Measurements from ENCODE around the gene PMEPA1.

The PMEPA1 gene

GRCh38 chr20:57711311-57711712, 1.5 kb upstream of the PMEPA1 start:
- DNase-seq: no peak

DNA sequence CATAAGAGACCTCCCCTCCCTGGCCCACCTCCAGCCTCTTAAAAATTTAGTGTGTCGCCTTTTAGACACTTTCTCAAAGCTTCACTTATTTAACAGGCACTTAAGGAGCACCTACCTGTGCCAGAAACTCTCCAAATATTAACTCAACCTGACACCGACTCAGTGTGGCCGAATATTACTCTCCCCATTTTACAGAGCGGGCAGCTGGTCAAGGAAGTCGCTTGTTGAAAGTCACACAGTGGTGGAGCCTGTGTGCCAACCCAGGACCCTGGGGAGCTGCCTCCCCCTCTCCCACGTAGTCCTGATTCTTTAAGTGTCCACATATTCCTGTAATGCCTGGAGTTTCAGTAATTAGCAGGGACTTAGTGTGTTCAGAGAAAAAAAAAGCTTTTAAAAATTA, 1.0 kb upstream of the PMEPA1 start:
- DNase-seq: no peak

DNA sequence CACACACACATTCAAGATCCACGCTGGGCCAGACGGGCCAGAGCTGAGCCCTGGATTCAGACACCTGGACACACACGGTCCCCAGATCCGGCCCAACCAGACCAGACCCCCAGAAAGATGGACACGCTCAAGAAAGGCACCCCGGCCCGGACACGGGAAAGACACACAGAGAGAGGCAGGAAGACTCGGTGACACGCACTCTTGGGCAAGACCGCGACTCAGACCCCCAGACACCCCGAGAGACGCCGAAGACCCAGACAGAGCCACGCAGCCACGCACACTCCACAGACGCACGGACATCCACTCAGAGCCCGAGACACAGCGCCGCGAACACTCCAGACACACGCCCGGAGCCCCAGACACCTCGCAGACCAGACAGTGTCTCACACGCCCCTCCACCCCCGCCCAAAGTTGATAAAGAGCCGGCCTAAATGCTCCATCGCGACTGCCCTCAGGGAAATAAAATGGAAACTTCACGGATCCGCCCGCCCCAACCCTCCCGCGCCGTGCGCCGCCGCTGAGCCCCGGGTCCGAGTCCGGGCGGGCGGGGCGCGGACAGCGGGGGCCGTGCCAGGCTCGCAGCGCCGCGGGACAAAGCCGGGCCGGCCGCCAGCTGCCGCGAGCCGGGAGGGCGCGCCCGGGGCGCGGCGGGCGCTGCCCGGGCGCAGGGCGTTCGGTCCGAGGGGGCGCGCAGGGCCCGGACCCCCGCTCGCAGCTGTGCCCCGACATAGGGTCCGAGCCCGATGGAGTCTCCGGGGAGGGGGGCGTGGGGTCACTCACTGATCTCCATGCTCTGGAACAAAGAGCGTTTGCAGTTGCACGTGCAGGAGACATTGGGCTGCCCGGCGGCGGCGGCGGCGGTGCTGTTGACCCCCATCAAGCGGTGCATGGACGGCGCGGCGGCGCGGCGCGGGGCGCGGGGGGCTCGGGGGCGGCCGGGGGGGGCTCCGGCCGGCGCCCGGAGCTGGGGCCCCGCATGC, 831 bp downstream of the PMEPA1 start:
- no peak for DNase-seq

- no peak for DNase-seq
Observed at GRCh38 chr20:57707849-57708693, 1.7 kb downstream of the PMEPA1 start.

- no peak for DNase-seq
Observed at GRCh38 chr20:57707320-57707719, 2.5 kb downstream of the PMEPA1 start.

GRCh38 chr20:57705127-57705899, 4.5 kb downstream of the PMEPA1 start:
- DNase-seq: no peak

GRCh38 chr20:57704245-57704644, 5.6 kb downstream of the PMEPA1 start:
- no peak for DNase-seq

DNA sequence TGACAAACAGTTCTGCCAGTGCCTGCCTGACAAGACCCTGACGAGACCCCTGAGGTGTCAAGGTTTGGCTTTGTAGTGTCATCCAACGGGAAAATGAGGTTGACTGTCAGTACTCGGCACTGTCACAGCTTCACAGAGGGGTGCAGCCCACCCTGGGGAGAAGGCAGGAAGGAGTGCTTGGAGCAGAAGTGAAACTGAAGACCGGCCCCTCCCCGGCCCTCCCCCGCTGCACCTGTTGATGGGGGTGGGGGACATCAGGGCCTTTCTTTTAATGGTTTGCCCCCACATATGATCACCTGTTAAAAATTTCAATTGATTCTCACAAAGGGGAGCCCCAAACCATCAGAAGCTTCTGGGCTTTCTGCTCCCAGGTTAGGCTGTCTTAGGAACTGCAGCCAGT, 6.8 kb downstream of the PMEPA1 start:
- DNase-seq: no peak

- DNase-seq: no peak
Observed at GRCh38 chr20:57702521-57702920, 7.3 kb downstream of the PMEPA1 start.

- no peak for DNase-seq
Observed at GRCh38 chr20:57702091-57702490, 7.7 kb downstream of the PMEPA1 start.

DNA sequence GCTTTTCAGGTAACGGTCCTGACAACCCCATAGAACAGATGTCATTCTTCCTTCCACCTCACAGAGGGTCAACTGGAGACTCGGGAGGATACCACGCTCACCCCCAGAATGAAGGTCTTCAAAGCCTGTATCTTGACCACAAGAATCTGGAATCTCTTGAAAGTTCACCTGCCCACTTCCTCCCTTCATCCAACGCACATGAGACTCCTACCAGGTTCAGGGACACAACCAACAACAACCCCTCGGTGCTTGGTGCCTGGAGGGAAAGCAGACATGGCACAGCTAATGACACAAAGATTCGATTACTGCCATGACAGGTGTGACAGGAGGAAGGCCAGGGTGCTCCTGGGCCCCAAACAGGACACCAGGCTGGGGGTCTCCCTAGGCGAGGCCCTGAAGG, 8.2 kb downstream of the PMEPA1 start:
- no peak for DNase-seq

DNA sequence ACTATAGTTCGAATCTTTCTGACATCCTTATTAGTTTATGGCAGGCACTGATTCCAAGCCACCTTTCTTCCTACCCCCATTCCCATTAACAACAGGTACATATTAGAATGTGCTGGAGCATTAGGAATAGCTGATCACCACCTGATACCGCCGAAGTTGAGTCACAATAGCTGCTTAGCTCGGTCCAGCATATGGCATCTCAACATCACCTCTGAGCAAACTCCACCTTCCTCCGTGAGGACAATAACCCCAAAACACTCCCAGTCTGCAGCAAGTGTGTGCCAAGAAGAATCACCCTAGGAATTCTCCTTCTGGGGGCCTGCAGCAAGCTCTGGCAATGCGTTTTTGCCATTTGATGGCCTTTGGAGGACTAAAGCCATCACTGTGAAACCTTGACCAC, 8.7 kb downstream of the PMEPA1 start:
- DNase-seq: no peak

DNA sequence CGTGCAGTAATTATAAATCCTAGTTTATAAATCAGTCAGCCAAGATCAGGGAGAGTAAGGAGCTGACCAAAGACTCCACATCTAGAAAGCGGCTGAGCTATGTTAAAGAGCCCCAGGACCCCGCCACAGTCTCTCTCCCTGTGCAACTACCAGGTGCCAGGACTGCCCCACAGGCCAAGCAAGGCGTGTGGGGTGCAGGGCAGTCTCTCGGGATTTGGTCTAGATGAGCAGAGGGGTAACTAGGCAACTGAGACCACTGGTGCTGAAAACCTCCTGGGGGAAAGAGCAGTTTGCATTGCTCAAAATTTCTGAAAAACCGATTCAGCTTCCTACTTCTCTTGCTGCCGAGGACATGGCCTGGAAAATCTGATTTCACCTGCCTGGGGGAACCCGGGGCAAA, 10.4 kb downstream of the PMEPA1 start:
- DNase-seq: no peak

GRCh38 chr20:57698867-57699275, 10.9 kb downstream of the PMEPA1 start:
- no peak for DNase-seq

- no peak for DNase-seq
Observed at GRCh38 chr20:57698116-57698866, 11.5 kb downstream of the PMEPA1 start.

GRCh38 chr20:57697543-57697942, 12.3 kb downstream of the PMEPA1 start:
- DNase-seq: no peak

DNA sequence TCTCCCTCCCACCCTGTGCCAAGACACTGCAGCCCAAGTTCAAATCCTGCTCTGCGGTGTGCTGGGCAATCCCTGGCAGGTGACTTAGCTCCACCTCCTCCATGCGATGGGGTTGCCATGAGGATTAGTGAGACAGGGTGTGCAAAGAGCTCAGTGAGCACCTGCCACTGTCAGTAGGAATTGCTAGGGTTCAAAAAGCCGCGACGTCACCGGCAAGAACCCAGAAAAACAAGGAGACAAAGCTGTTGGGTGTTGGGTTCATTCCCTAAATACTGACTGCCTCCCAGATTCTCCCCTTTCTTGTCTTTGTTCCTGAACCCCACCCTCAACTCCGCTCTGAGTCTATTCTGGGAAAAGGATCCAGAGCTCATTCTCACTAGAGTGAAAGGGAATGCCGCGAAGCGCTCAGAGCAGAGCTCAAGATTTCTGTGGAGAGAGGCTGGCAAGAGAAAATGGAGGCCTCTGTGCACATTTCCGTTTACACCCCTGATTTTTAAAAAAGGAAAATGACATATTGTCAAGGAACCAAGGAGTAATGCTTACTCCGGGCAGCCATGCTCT, 13.3 kb downstream of the PMEPA1 start:
- DNase-seq: no peak

- DNase-seq: no peak
Observed at GRCh38 chr20:57695940-57696339, 13.9 kb downstream of the PMEPA1 start.

DNA sequence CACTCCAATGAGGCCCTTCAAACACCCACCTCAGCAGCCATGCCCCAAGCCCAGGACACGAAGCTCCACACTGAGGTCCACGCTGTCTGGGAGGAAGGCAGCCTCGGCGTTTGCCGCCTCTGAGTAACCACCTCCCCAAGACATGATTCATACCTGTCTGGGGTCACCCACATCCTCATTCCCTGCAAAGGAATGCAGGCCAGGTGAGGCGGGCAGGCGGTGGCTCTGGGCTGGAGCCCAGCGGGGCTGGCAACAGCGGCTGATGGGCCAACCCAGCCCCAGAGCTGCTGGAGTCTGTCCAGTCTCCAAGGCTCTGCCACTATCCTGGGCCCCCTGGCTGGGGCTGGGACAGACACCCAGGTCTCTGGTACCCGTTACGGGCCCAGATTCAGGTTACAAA, 14.8 kb downstream of the PMEPA1 start:
- no peak for DNase-seq

GRCh38 chr20:57694481-57694880, 15.3 kb downstream of the PMEPA1 start:
- no peak for DNase-seq

DNA sequence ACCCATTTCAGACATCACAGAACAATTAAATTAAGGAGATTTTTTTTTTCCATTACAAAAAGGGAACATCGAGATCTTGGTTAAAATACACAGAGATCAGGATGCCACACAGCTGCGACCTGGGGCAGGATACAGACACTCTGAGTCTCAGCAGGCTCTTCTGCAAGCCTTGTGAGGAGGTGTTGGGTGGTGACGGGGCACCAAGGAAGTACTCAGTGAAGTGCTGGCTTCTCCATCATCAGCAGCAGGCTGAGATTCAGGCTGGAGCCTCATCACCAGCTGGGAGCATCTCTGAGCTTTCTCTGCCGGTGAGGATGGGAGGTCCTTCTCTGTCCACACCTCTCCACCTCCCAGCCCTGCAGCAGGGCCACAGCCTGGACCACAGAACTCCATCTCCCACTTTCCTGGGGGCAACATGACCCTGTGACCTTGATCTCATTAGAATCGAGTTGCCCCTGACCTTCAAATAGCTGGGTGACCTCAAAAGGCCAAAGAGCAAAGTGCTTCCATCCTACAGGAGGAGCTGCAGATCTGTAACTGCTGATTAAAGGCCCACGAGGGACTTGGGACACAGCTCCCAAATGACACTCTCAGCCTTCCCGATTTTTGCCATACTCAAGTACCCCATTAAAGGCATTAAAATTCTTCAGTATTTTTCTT, 16.0 kb downstream of the PMEPA1 start:
- DNase-seq: no peak
